Dedifferentiated amniotic fluid mesenchymal stem cell (primary cell): ENCODE measurements around the gene MTMR8.
"Not testable (repeated sequence)": the region's sequence is repeated elsewhere in the genome, so short reads cannot be mapped to it uniquely, and the experiment has no call there.

Experiments used
- DNase-seq: peaks from one replicate; pipeline ENCODE4 v3.0.0-alpha.2; 2016; ENCODE audit errors: extremely low spot score

Gene MTMR8

GRCh38 chrX:64394874-64395567 is at the start of gene MTMR8:
TSS of gene MTMR8 (minus strand) at chrX:64395452. CDS start at chrX:64395363, 89 bp downstream.
- no peak for DNase-seq

- DNase-seq = no peak
These were observed 44.3 kb upstream of the MTMR8 start for GRCh38 chrX:64439551-64439950.

GRCh38 chrX:64437665-64438064 is 42.4 kb upstream of the MTMR8 start:
- no peak for DNase-seq

GRCh38 chrX:64437218-64437617 is 42.0 kb upstream of the MTMR8 start:
- DNase-seq = no peak

DNA sequence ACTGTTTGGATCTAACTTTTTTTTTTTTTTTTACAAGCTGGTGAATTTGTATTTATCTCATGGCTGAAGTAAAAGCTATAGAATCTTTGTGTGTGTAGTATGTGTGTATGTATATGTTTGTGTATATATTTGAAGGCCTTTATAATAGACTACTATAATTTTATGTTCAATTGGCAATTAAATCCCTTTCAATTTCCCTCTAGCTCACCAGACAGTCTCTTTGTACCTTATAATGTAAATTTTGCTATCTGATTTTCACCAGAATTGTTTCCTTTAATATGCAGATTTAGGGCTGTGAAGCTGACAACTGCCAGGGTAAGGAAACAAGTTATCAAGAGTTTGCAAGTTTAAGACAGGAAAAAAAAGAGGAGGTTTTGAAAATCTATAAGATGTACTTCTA is 33.1 kb upstream of the MTMR8 start:
- DNase-seq = no peak

DNA sequence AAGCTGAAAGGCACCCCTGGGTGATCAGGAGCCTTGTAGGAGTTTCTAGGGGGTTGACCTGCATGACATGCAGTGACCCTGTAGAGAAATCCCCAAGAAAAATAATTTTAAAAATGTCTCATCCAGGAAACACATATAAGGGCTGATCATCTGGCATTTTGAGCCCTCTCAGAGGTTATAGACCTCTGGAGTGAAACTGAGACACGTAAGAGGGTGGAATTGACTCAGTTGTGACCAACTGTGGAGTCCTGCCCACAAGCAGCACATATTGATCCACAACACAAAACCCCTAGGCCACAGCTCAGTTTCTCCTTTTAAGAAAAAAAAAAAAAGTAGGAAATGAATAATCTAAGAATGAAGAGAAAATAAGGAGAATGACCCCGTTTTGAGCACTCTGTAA is 32.5 kb upstream of the MTMR8 start:
- no peak for DNase-seq

GRCh38 chrX:64427281-64427680 is 32.0 kb upstream of the MTMR8 start:
- DNase-seq = no peak

DNA sequence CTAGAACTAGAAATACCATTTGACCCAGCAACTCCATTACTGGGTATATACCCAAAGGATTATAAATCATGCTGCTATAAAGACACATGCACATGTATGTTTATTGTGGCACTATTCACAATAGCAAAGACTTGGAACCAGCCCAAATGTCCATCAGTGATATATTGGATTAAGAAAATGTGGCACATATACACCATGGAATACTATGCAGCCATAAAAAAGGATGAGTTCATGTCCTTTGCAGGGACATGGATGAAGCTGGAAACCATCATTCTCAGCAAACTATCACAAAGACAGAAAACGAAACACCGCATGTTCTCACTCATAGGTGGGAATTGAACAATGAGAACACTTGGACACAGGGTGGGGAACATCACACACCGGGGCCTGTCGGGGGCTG is 14.5 kb upstream of the MTMR8 start:
- not testable (repeated sequence) for DNase-seq

DNA sequence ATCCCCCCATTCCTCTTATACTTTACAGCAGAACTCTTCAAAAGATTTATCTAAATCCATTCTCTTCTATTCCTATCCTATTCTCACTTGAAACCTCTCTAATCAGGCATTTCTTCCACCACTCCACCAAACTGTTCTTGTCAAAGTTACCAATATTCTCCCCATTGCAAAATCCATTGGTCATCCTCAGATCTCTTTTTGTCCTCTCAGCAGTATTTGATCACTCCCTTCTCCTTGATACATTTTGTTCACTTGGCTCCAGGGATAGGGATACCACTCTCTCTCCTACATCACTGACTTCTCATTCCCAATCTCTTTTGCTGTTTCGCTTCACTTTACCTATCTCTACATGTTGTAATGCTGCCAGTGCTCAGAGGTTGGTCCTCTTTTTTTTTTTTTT is 2.8 kb upstream of the MTMR8 start:
- no peak for DNase-seq

- DNase-seq = no peak
These were observed 297 bp upstream of the MTMR8 start for GRCh38 chrX:64395568-64395929.

DNA sequence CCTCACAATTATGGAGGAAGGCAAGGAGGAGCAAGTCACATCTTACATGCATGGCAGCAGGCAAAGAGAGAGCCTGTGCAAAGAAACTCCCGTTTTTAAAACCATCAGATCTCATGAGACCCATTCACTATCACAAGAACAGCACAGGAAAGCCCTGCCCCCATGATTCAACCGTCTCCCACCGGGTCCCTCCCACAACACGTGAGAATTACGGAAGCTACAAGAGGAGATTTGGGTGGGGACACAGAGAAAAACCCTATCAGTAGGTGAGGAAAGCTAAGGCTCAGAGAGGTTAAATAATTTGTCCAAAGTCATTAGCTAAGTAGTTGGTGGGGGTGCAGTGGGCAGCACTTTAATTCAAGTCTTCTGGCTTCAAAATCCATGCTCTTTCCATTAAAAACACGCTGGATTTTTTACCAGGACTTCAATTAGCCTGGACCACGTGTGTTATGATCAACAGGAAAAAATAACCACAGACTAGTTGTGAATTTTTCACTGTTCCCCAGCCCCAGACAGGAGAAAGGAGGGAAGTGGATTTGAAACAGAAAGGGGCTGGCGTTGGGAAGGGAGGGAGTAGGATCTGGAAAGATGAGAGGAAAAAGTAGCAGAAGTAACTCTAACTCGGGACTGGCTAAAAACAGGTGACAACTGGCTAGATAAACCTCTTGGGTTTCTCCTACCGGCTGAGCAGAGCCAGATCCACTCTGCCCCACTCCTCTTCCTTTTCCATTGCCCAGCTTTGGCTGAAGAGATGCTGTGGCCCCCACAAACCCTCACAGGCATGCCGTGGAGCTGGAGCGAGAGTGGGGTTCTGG is 986 bp downstream of the MTMR8 start:
- DNase-seq = no peak

DNA sequence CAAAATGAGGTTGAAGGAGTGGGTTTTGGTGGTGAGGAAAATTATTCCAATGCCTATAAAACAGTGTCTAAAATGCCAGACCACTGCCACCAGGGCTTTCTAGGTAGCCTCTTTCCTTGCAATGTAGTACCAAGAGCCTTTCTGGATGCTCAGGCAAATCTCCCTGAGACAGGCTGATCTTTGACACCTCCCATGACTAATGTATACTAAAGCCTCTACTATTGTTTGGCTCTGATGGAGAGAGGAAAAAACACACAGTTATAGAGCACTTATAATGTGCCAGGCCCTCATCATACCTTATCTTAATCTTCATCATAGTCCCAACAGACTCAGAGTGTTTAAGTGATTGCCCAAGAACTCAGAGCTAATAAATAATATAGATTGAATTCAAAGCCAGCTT is 5.8 kb downstream of the MTMR8 start:
- no peak for DNase-seq

GRCh38 chrX:64380789-64381188 is 14.5 kb downstream of the MTMR8 start:
- not testable (repeated sequence) for DNase-seq

DNA sequence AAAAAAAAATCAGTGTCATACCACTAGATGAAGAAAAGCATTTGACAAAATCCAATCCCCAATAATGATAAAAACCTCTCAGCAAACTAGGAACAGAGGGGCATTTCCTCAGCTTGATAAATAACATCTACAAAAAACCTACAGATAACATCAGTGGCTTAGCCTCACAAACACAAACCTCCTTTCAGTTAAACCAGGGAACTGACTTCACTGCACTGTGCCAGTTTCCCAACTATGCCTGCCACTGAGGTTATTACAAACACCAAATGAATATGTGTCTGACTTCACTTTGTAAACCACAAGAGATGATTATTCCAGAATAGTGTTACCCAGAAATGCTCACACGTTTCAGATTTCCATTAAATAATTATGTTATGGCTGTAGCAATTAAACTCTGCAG is 15.3 kb downstream of the MTMR8 start:
- DNase-seq = no peak

GRCh38 chrX:64377753-64378152 is 17.5 kb downstream of the MTMR8 start:
- no peak for DNase-seq

GRCh38 chrX:64352081-64352480 is 43.2 kb downstream of the MTMR8 start:
- no peak for DNase-seq

DNA sequence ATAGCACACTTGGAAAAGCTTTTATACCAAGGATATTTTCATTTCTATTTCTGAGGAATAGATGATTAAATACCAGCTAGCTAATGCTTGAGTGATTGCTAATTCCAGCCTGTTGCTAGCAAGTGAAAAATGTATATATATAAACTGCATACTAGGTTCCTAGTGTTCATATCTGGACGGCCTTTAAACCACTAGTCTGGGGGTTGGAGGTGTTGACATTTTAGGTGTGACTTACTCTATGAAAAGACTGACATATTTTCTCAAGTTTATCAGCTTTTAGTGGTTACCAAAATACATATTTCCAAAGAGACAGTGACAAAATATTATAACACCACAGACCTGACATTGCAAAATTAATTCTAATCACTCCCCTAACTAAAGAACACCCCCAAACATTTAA is 44.7 kb downstream of the MTMR8 start:
- DNase-seq = no peak

- no peak for DNase-seq
These were observed 45.2 kb downstream of the MTMR8 start for GRCh38 chrX:64350047-64350446.

GRCh38 chrX:64342811-64343210 is 52.4 kb downstream of the MTMR8 start:
- DNase-seq = no peak

DNA sequence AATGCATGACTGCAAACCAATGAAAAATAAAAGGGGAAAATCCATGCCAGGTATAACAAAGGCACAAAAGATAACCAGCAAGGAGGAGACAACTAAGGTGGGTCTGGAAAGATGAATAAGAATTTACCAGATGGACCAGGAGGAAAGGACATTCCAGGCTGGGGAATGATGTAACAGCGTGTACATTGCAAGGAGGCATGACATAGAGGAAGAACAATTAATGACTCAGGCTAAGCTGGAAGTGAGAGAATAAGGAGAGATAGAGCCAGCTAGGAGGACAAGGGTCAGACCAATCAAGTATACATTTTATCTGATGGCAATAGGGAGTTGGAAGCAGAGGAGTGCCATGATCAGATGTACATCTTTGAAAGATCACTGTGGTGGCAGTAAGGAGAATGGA is 57.0 kb downstream of the MTMR8 start:
- no peak for DNase-seq

GRCh38 chrX:64334467-64334866 is 60.8 kb downstream of the MTMR8 start:
- no peak for DNase-seq

DNA sequence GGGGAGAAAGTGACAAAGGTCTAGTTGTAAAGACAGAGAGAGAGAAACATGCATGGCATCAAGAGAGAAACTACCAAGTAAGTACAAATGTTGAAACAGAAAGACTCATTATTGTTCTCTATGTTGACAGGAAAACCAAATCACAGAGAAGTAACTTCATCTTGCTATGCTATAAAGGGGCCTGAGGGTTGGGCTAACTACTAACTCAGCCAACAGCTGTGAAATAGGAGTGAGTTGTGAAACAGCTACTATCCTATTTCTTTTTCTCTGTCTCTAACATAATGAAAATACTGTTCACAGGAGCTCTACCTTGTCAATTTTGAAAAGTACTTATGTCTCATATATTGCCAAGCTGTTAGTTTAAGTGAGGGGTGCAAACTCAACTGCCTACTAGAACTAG is 65.0 kb downstream of the MTMR8 start:
- DNase-seq = no peak

GRCh38 chrX:64321507-64321906 is 73.7 kb downstream of the MTMR8 start:
- DNase-seq = no peak
